ENCODE measurements around the gene RHOU.

- no peak for TF ChIP-seq CTCF (conservative IDR thresholded peaks at IDR 0.05; ENCODE audit: low read depth, low read length)
- TF ChIP-seq EZH2 (IDR thresholded peaks at IDR 0.05; ENCODE audit: low read length, unreplicated experiment), result no peak
- TF ChIP-seq EZH2phosphoT487 (IDR thresholded peaks at IDR 0.05; ENCODE audit: borderline replicate concordance, low read length), result no peak
Observed at GRCh38 chr1:228767636-228768354, 32.5 kb downstream of the RHOU start.

Measured in PC-3 (cell line).